Esophagus muscularis mucosa (tissue), 3 donors: ENCODE data around the gene MAP4K4.

Experiments
- POLR2A ChIP-seq: fragments of 450-650 bp; IDR thresholded peaks from one replicate; pipeline ENCODE4 v1.6.1; 2017; ENCODE audit warnings: antibody characterized with exemption, moderate library complexity, mild to moderate bottlenecking, low read depth
- POLR2AphosphoS5 ChIP-seq, 2 donors: sonication (generic); formaldehyde crosslinking; IDR thresholded peaks; one replicate each; pipeline ENCODE4 v1.6.1; 2017; ENCODE audit warnings: antibody characterized with exemption in 2 of 2
- TF ChIP-seq, protein P1 (sequence below), 3 experiments: fragments of 200-600 bp in 2 of 3; fragments of 450-650 bp in 1 of 3; sonication (generic) in 2 of 3; IDR thresholded peaks; one replicate each; pipeline ENCODE4 v1.5.1; 2017 to 2019; ENCODE audit warnings: antibody characterized with exemption in 3 of 3, mild to moderate bottlenecking in 2 of 3, moderate library complexity in 1 of 3

DNA sequence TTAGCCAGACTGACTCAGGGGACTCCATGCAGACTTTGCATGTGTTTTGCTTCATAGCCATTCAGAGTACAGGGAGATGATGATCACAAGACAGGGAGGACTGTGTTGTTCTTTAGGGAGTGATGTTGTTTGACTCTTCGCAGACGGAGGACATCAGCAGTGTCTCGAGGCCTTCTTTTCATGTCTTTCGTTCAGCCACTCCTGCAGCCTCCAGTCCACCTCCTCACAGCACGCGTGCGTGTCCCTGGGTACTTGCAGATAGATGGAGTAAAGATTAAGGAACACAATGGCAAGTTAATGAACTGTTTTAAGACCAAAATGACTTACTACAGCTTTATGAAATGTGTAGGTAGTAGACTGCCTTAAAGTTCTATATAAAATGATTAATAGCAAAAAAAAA is 114.7 kb downstream of the MAP4K4 start:
- TF ChIP-seq POLR2A = no peak
- TF ChIP-seq, protein P1, sequence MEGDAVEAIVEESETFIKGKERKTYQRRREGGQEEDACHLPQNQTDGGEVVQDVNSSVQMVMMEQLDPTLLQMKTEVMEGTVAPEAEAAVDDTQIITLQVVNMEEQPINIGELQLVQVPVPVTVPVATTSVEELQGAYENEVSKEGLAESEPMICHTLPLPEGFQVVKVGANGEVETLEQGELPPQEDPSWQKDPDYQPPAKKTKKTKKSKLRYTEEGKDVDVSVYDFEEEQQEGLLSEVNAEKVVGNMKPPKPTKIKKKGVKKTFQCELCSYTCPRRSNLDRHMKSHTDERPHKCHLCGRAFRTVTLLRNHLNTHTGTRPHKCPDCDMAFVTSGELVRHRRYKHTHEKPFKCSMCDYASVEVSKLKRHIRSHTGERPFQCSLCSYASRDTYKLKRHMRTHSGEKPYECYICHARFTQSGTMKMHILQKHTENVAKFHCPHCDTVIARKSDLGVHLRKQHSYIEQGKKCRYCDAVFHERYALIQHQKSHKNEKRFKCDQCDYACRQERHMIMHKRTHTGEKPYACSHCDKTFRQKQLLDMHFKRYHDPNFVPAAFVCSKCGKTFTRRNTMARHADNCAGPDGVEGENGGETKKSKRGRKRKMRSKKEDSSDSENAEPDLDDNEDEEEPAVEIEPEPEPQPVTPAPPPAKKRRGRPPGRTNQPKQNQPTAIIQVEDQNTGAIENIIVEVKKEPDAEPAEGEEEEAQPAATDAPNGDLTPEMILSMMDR (IDR thresholded peaks at IDR 0.05) = no peak
- no peak for TF ChIP-seq POLR2AphosphoS5 (IDR thresholded peaks at IDR 0.05)
